ENCODE data around the gene MOB3B. TPM values are rescaled to one million over a fixed set of nuclear protein-coding genes. Genes with fewer than 3 reads are reported as not detected.

The MOB3B gene
- total RNA-seq, 1 donor from 2014 or later: 21.8 TPM

GRCh38 chr9:27340285-27340674, 189.3 kb downstream of the MOB3B start:
- H3K4me1 Mint-ChIP-seq: peaks cover 68% of the 10 kb centered on the region
- H3K36me3 Mint-ChIP-seq (ENCODE audit: low read depth): peaks cover 6% of the 10 kb centered on the region
- peak overlapping the region; percentile 98 for H3K27ac Mint-ChIP-seq (ENCODE audit: unreplicated experiment)
- H3K9me3 Mint-ChIP-seq: no peaks in the 10 kb centered on the region
- H3K27me3 Mint-ChIP-seq (ENCODE audit: low read depth): no peaks in the 10 kb centered on the region
- peak overlapping the region; percentile 75 for H3K4me3 Mint-ChIP-seq
- TF ChIP-seq CTCF (conservative IDR thresholded peaks at IDR 0.05): no peak
- DNase-seq (ENCODE audit: low read depth, low spot score): no peak

- TF ChIP-seq CTCF (conservative IDR thresholded peaks at IDR 0.05): no peak
- H3K27me3 Mint-ChIP-seq (ENCODE audit: low read depth): no peaks in the 10 kb centered on the region
- no peak for DNase-seq (ENCODE audit: low read depth, low spot score)
- H3K27ac Mint-ChIP-seq (ENCODE audit: unreplicated experiment): peak overlapping the region; percentile 54
- H3K36me3 Mint-ChIP-seq (ENCODE audit: low read depth): peaks cover 6% of the 10 kb centered on the region
- peak overlapping the region; percentile 75 for H3K4me3 Mint-ChIP-seq
- H3K9me3 Mint-ChIP-seq: no peaks in the 10 kb centered on the region
- peaks cover 73% of the 10 kb centered on the region for H3K4me1 Mint-ChIP-seq
Observed at GRCh38 chr9:27339661-27340284, 189.8 kb downstream of the MOB3B start.

GRCh38 chr9:27338527-27338903, 191.1 kb downstream of the MOB3B start:
- Mint-ChIP-seq H3K27me3 (ENCODE audit: low read depth) (no peaks in the 10 kb centered on the region), H3K36me3 (ENCODE audit: low read depth) (peaks cover 3% of the 10 kb centered on the region), H3K4me1 (peaks cover 75% of the 10 kb centered on the region), H3K9me3 (no peaks in the 10 kb centered on the region), H3K27ac (ENCODE audit: unreplicated experiment) (peak overlapping the region; percentile 95), H3K4me3 (peak overlapping the region; percentile 25)
- TF ChIP-seq CTCF (conservative IDR thresholded peaks at IDR 0.05): no peak
- no peak for DNase-seq (ENCODE audit: low read depth, low spot score)

GRCh38 chr9:27337833-27338526, 191.6 kb downstream of the MOB3B start:
- Mint-ChIP-seq H3K27me3 (ENCODE audit: low read depth) (no peaks in the 10 kb centered on the region), H3K9me3 (no peaks in the 10 kb centered on the region), H3K4me3 (peak overlapping the region; percentile 25), H3K4me1 (peaks cover 79% of the 10 kb centered on the region), H3K36me3 (ENCODE audit: low read depth) (peaks cover 2% of the 10 kb centered on the region), H3K27ac (ENCODE audit: unreplicated experiment) (peak overlapping the region; percentile 95)
- TF ChIP-seq CTCF (conservative IDR thresholded peaks at IDR 0.05): no peak
- DNase-seq (ENCODE audit: low read depth, low spot score): no peak

GRCh38 chr9:27337236-27337635, 192.4 kb downstream of the MOB3B start:
- peaks cover 2% of the 10 kb centered on the region for H3K36me3 Mint-ChIP-seq (ENCODE audit: low read depth)
- H3K4me1 Mint-ChIP-seq: peaks cover 81% of the 10 kb centered on the region
- no peaks in the 10 kb centered on the region for H3K27me3 Mint-ChIP-seq (ENCODE audit: low read depth)
- H3K9me3 Mint-ChIP-seq: no peaks in the 10 kb centered on the region
- TF ChIP-seq CTCF (conservative IDR thresholded peaks at IDR 0.05): no peak
- H3K4me3 Mint-ChIP-seq: no peak overlapping the region
- no peak overlapping the region for H3K27ac Mint-ChIP-seq (ENCODE audit: unreplicated experiment)
- DNase-seq (ENCODE audit: low read depth, low spot score): no peak
